Lower lobe of right lung (tissue), 2 donors: ENCODE results near the gene PLA2G4A. TPM values are rescaled to one million over a fixed set of nuclear protein-coding genes. Genes with fewer than 3 reads are reported as not detected.

ENCODE experiments used
- ATAC-seq, 2 donors: fragments of 200-7000 bp; cut with Tn5 transposase; one replicate each; pipeline ENCODE4 v1.9.1; 2020 to 2022; ENCODE audit warnings: mild to moderate bottlenecking in 2 of 2, moderate library complexity in 2 of 2
- DNase-seq: peaks from one replicate; pipeline ENCODE4 v3.0.0-alpha.2; 2020
- H3K27ac ChIP-seq: fragments of 200-600 bp; one replicate; pipeline ENCODE4 v1.8.0; 2022
- H3K27me3 ChIP-seq: fragments of 200-600 bp; one replicate; pipeline ENCODE4 v1.8.0; 2022; ENCODE audit warnings: low read depth
- H3K36me3 ChIP-seq: fragments of 200-600 bp; one replicate; pipeline ENCODE4 v1.8.0; 2022; ENCODE audit warnings: mild to moderate bottlenecking
- H3K4me1 ChIP-seq: fragments of 200-600 bp; one replicate; pipeline ENCODE4 v1.8.0; 2022
- H3K4me3 ChIP-seq: fragments of 200-600 bp; one replicate; pipeline ENCODE4 v1.8.0; 2022; ENCODE audit warnings: mild to moderate bottlenecking
- H3K9me3 ChIP-seq: fragments of 200-600 bp; one replicate; pipeline ENCODE4 v1.8.0; 2022
- intact Hi-C: fragments of 100-400 bp; cut with DNase I; formaldehyde crosslinking; loops from one replicate; pipeline ENCODE4 v1.11.0; 2022
- total RNA-seq: library from RNA; stranded (reverse); fragmentation: NEBNext Ultra II Directional; extraction: Animal tissue kit (Norgen Biotek cat#: 25700); gene quantifications from one replicate; pipeline ENCODE4 v1.2.1, GENCODE V29; 2021
- TF ChIP-seq, protein P1 (sequence below): fragments of 200-600 bp; IDR thresholded peaks from one replicate; pipeline ENCODE4 v1.8.0; 2022; ENCODE audit warnings: antibody characterized with exemption, mild to moderate bottlenecking
- donor health status: DM: no; HTN: yes; CAD: no; lungs with severe emphysema.

PLA2G4A gene
- total RNA-seq, 1 donor from 2014 or later, result 10.1 TPM

DNA sequence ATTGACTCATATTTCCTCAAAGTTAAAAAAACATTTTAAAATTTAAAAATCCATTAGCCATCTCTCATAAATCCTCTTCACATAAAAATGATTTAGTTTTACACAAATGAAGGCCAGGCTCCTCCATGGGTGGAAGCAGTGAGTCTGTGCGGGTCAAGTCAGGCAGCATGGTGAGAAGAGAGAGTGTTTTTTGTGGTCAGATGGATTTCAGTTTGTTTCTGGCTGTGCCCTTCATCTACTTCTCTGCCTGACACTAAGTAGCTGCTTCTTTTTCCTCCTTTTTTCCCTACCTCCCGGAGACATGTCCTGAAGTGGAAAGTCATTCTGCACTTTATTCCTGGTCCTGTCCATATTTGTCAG is 10.3 kb downstream of the PLA2G4A start:
- DNase-seq, result no peak
- H3K4me3 ChIP-seq, result no peak overlapping the region
- H3K27ac ChIP-seq, result no peak overlapping the region
- no peaks in the 10 kb centered on the region for H3K36me3 ChIP-seq
- TF ChIP-seq, protein P1, sequence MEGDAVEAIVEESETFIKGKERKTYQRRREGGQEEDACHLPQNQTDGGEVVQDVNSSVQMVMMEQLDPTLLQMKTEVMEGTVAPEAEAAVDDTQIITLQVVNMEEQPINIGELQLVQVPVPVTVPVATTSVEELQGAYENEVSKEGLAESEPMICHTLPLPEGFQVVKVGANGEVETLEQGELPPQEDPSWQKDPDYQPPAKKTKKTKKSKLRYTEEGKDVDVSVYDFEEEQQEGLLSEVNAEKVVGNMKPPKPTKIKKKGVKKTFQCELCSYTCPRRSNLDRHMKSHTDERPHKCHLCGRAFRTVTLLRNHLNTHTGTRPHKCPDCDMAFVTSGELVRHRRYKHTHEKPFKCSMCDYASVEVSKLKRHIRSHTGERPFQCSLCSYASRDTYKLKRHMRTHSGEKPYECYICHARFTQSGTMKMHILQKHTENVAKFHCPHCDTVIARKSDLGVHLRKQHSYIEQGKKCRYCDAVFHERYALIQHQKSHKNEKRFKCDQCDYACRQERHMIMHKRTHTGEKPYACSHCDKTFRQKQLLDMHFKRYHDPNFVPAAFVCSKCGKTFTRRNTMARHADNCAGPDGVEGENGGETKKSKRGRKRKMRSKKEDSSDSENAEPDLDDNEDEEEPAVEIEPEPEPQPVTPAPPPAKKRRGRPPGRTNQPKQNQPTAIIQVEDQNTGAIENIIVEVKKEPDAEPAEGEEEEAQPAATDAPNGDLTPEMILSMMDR, result no peak
- peaks cover 12% of the 10 kb centered on the region for H3K4me1 ChIP-seq
- no peaks in the 10 kb centered on the region for H3K27me3 ChIP-seq
- intact Hi-C loops, result no loop called here
- no peak for ATAC-seq
- H3K9me3 ChIP-seq, result no peaks in the 10 kb centered on the region

DNA sequence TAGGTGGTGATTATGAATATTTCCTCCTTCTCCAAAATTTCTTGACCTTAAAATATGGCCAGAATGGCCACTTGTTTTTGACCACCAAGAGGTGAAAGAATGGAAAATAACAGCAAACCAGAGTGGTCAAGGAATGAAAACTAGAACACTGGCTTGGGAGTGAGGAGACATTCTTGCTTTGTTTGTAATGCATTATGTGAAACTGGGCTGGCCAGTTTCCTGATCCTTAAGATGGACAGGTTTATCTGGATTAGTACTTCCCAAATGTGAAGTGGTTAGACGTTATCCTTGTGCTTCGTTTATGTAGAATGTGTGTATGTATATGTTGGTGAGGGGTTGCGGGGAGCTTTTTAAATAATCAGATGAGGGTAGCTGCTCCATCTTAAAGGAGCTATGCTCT is 12.8 kb downstream of the PLA2G4A start:
- Histone ChIP-seq H3K27me3 (no peaks in the 10 kb centered on the region), H3K36me3 (no peaks in the 10 kb centered on the region), H3K27ac (no peak overlapping the region), H3K4me1 (peaks cover 12% of the 10 kb centered on the region), H3K4me3 (no peak overlapping the region), H3K9me3 (no peaks in the 10 kb centered on the region)
- TF ChIP-seq, protein P1, result no peak
- DNase-seq, result no peak
- intact Hi-C loops, result no loop called here
- ATAC-seq, result no peak

DNA sequence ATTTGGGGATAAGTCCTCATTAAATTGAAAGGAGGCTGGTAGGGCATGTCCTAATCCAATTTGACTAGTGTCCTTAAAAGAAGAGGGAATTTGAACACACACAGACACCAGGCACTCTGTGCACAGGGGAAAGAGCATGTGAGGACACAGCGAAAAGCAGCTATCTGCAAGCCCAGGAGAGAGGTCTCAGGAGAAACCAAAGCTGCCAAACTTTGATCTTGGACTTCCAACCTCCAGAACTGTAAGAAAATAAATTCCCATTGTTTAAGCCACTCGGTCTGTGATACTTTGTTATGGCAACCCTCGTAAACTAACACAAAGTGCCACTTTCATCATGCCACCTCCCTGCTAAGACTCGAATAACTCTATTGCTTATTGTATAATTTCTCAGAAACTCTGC is 13.8 kb downstream of the PLA2G4A start:
- no peak overlapping the region for H3K4me3 ChIP-seq
- H3K27me3 ChIP-seq, result no peaks in the 10 kb centered on the region
- H3K9me3 ChIP-seq, result no peaks in the 10 kb centered on the region
- H3K27ac ChIP-seq, result no peak overlapping the region
- peaks cover 12% of the 10 kb centered on the region for H3K4me1 ChIP-seq
- no peak for ATAC-seq
- intact Hi-C loops, result no loop called here
- no peak for DNase-seq
- no peaks in the 10 kb centered on the region for H3K36me3 ChIP-seq
- TF ChIP-seq, protein P1, result no peak

DNA sequence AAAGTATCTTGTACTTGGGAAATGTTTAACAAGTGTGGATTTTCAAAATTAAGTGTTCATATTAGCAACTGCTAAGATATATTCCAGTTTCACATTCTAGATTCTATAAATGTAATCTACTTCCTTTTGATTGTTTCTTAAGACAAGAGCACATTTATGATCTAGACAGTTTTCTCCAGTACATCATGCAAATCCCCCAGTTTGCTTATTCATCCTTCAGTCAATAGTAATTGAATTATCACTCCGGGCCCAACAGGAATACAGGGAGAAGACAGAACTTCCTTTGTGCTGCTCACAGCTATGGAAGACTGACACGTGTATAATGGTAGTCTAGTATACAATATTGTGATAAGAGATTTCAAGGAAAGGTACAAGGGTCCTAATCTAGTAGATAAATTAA is 14.5 kb downstream of the PLA2G4A start:
- Histone ChIP-seq H3K4me3 (no peak overlapping the region), H3K27me3 (no peaks in the 10 kb centered on the region), H3K36me3 (no peaks in the 10 kb centered on the region), H3K4me1 (peaks cover 12% of the 10 kb centered on the region), H3K9me3 (no peaks in the 10 kb centered on the region), H3K27ac (no peak overlapping the region)
- intact Hi-C loops, result no loop called here
- DNase-seq (no peak), ATAC-seq (no peak)
- TF ChIP-seq, protein P1, result no peak

DNA sequence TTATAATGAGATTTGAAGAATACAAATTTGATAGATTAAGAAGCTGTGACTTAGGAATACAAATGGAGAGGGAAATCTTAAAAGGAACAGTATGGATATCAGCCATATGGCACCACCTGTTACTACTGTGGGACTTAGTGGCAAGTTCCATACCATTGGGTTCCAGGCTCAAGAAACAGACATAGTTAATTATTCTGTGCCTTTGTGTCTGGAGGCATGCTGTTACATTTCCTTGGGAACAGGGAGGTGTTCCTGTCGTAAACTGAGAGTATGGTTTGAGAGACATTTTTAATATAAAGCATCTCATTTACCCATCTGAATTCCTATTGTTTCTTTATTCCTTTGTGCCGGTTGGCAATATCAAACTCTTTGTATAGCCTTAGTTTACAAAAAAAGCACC is 15.2 kb downstream of the PLA2G4A start:
- Histone ChIP-seq H3K27ac (no peak overlapping the region), H3K36me3 (no peaks in the 10 kb centered on the region), H3K27me3 (no peaks in the 10 kb centered on the region), H3K4me1 (peaks cover 5% of the 10 kb centered on the region), H3K4me3 (no peak overlapping the region), H3K9me3 (no peaks in the 10 kb centered on the region)
- TF ChIP-seq, protein P1, result no peak
- DNase-seq (no peak), ATAC-seq (no peak)
- intact Hi-C loops, result no loop called here
